Heart right ventricle (tissue), 16 donors: ENCODE data around the gene DEPDC5. TPM values are rescaled to one million over a fixed set of nuclear protein-coding genes. Genes with fewer than 3 reads are reported as not detected.

Source experiments
- ATAC-seq, 8 donors: fragments of 200-7000 bp; cut with Tn5 transposase; one replicate each; pipeline ENCODE4 v1.9.1; 2020; ENCODE audit warnings: mild to moderate bottlenecking in 8 of 8, moderate library complexity in 8 of 8, moderate number of reproducible peaks in 1 of 8
- DNase-seq, 2 donors: peaks; one replicate each; pipeline ENCODE4 v3.0.0-alpha.2; 2020
- H3K27ac ChIP-seq, 10 donors: fragments of 200-600 bp; sonication (generic) in 2 of 10; one replicate each; pipeline versions ENCODE4 v1.5.0 to v1.8.0; 2020 to 2022; ENCODE audit warnings: mild to moderate bottlenecking in 3 of 10
- H3K27me3 ChIP-seq, 7 donors: fragments of 200-600 bp; one replicate each; pipeline ENCODE4 v1.8.0; 2021 to 2022; ENCODE audit warnings: mild to moderate bottlenecking in 2 of 7
- H3K36me3 ChIP-seq, 9 donors: fragments of 200-600 bp; sonication (generic) in 1 of 9; one replicate each; pipeline versions ENCODE4 v1.5.0 to v1.8.0; 2020 to 2022; ENCODE audit warnings: mild to moderate bottlenecking in 2 of 9
- H3K4me1 ChIP-seq, 9 donors: fragments of 200-600 bp; sonication (generic) in 1 of 9; one replicate each; pipeline versions ENCODE4 v1.5.0 to v1.8.0; 2020 to 2022; ENCODE audit warnings: mild to moderate bottlenecking in 4 of 9
- H3K4me3 ChIP-seq, 10 donors: fragments of 200-600 bp; sonication (generic) in 2 of 10; one replicate each; pipeline versions ENCODE4 v1.5.0 to v1.8.0; 2020 to 2022; ENCODE audit warnings: mild to moderate bottlenecking in 7 of 10, moderate library complexity in 2 of 10
- H3K9me3 ChIP-seq, 11 donors: fragments of 200-600 bp in 10 of 11; sonication (generic) in 2 of 11; one replicate each; pipeline versions ENCODE4 v1.5.0 to v1.8.0; 2013 to 2022; ENCODE audit warnings: mild to moderate bottlenecking in 2 of 11, control low read depth in 1 of 11, moderate library complexity in 1 of 11
- CTCF ChIP-seq, 9 donors: fragments of 200-600 bp; sonication (generic) in 2 of 9; IDR thresholded peaks; one replicate each; pipeline versions ENCODE4 v1.5.0 to v1.8.0; 2021 to 2022; ENCODE audit warnings: antibody characterized with exemption in 9 of 9, mild to moderate bottlenecking in 5 of 9, moderate library complexity in 1 of 9
- whole genome bisulfite sequencing, 2 donors: extraction: QIAGEN DNeasy Blood & Tissue Kit; methylation state at CpG; one replicate each; pipeline ENCODE4 v1.1.7; 2013; ENCODE audit warnings: inconsistent platforms in 1 of 2; 5-methylcytosine and 5-hydroxymethylcytosine counted together
- intact Hi-C, 10 donors: fragments of 100-400 bp; cut with DNase I; formaldehyde crosslinking; loops; one replicate each; pipeline versions ENCODE4 v1.11.1 to v1.14.2; 2022
- polyA plus RNA-seq, 2 donors: library from polyadenylated mRNA; stranded (reverse); fragments of 200-250 nt; gene quantifications; one replicate each; pipeline ENCODE4 v1.2.3, GENCODE V29; 2013
- total RNA-seq, 10 donors: library from RNA; stranded (reverse); fragmentation: NEBNext Ultra II Directional in 3 of 10; extraction: Animal tissue kit (Norgen Biotek cat#: 25700) in 3 of 10; gene quantifications; one replicate each; pipeline versions ENCODE4 v1.2.1 to v1.2.4, GENCODE V29; 2021 to 2023
- donor health status: Arrhythmogenic right ventricular cardiomyopathy.
- donor health status: ischemic (EF 13 %, LVEDD 7.1; RV severe dilation, severe dysfunction).
- donor health status: healthy with polysubstance abuse.
- donor health status: DM: no; HTN: yes; CAD: no.
- donor health status: DM: no; HTN: no; CAD: no.
- donor health status: ischemic (EF 25% LVEDD 6.9; RV normal size, moderate dysfunction).
- donor health status: ischemic (EF 25% LVEDD 5.7; RV mildly dilated, moderate dysfunction).
- donor health status: healthy.
- donor health status: DM: yes; HTN: yes; CAD: no.
- donor health status: Ischemic cardiomyopathy.
- donor health status: ischemic (EF 35%, LVEDD 5.7; RV mildly dilated, moderate dysfunction).
- donor health status: nonischemic (EF 11% LVEDD 7.7; RV severe dilation, severe dysfunction).
- donor health status: DM: yes; HTN: yes; CAD: no.
- donor health status: PGD.
- donor health status: ischemic (EF 29% LVEDD 5.4; RV normal size, mild dysfunction).
- donor health status: nonischemic (EF 23%, LVEDD 6.1; RV moderate dilation, normal function).

DEPDC5 gene
- total and polyA plus RNA-seq, 12 donors = 6.2 to 19.1 (median 14.4) TPM

- DNase-seq = no peak
- TF ChIP-seq CTCF (IDR thresholded peaks at IDR 0.05) = no peak
- no peaks in the 10 kb centered on the region for H3K27me3 ChIP-seq
- intact Hi-C loops = no loop called here
- no peaks in the 10 kb centered on the region for H3K4me1 ChIP-seq
- peaks cover 0 to 73% (median 7%) of the 10 kb centered on the region in 9 donors for H3K36me3 ChIP-seq
- no peak overlapping the region for H3K27ac ChIP-seq
- 72 to 83% methylated on average over 3 of the region's 3 CpGs for WGBS, 2 donors
- ATAC-seq = no peak
- H3K9me3 ChIP-seq = no peaks in the 10 kb centered on the region
- H3K4me3 ChIP-seq = no peak overlapping the region
These were observed 129.2 kb downstream of the DEPDC5 start for GRCh38 chr22:31882971-31883370.

GRCh38 chr22:31883989-31884388 lies 130.2 kb downstream of the DEPDC5 start:
- intact Hi-C loops = no loop called here
- Histone ChIP-seq H3K4me1 (no peaks in the 10 kb centered on the region), H3K27ac (no peak overlapping the region), H3K36me3 (peaks cover 0 to 72% (median 7%) of the 10 kb centered on the region in 9 donors), H3K27me3 (no peaks in the 10 kb centered on the region), H3K4me3 (no peak overlapping the region), H3K9me3 (no peaks in the 10 kb centered on the region)
- WGBS, 2 donors = 86 to 87% methylated on average over 6 of the region's 6 CpGs
- TF ChIP-seq CTCF (IDR thresholded peaks at IDR 0.05) = no peak
- DNase-seq (no peak), ATAC-seq (no peak)

GRCh38 chr22:31891366-31892079 lies 137.7 kb downstream of the DEPDC5 start:
- Histone ChIP-seq H3K36me3 (peaks cover 0 to 61% (median 5%) of the 10 kb centered on the region in 9 donors), H3K27ac (no peak overlapping the region), H3K27me3 (no peaks in the 10 kb centered on the region), H3K4me3 (no peak overlapping the region), H3K9me3 (no peaks in the 10 kb centered on the region), H3K4me1 (no peaks in the 10 kb centered on the region)
- no peak for DNase-seq
- intact Hi-C loops = loop anchor here in 1 of 10 donors (5.0 kb wide), 1 partner anchor 56 kb away; no protein-coding TSS in a partner anchor
- 93 to 94% methylated on average over 5 of the region's 5 CpGs for WGBS, 2 donors
- no peak for ATAC-seq
- TF ChIP-seq CTCF (IDR thresholded peaks at IDR 0.05) = no peak

GRCh38 chr22:31892080-31892433 lies 138.2 kb downstream of the DEPDC5 start:
- DNase-seq = no peak
- no peak overlapping the region for H3K4me3 ChIP-seq
- intact Hi-C loops = loop anchor here in 1 of 10 donors (5.0 kb wide), 1 partner anchor 55 kb away; no protein-coding TSS in a partner anchor
- H3K9me3 ChIP-seq = no peaks in the 10 kb centered on the region
- WGBS, 2 donors = 97 to 98% methylated on average over 2 of the region's 2 CpGs
- peaks cover 0 to 66% (median 5%) of the 10 kb centered on the region in 9 donors for H3K36me3 ChIP-seq
- H3K27me3 ChIP-seq = no peaks in the 10 kb centered on the region
- H3K4me1 ChIP-seq = no peaks in the 10 kb centered on the region
- ATAC-seq = no peak
- TF ChIP-seq CTCF (IDR thresholded peaks at IDR 0.05) = no peak
- no peak overlapping the region for H3K27ac ChIP-seq
